SK-N-SH (cell line): ENCODE data around the gene DMD. TPM values are rescaled to one million over a fixed set of nuclear protein-coding genes. Genes with fewer than 3 reads are reported as not detected.
A peak's percentile ranks its signal among the peaks of the same experiment; 100 is the strongest.

Experiments used
- CTCF ChIA-PET: fragments of 300-600, 350-600 bp; formaldehyde crosslinking; extraction: SDS; loops from one replicate; lab custom pipeline; 2021; lab: Yijun Ruan, JAX
- POLR2A ChIA-PET: fragments of 350-600 bp; sonication (Branson Sonifier 250); formaldehyde crosslinking; extraction: SDS; loops from one replicate; lab custom pipeline; 2020; ENCODE audit warnings: antibody characterized with exemption, inconsistent platforms; lab: Yijun Ruan, JAX
- DNase-seq: peaks from one replicate; pipeline ENCODE4 v3.0.0; 2012
- H2AFZ ChIP-seq: fragments of 200-600 bp; sonication (generic); 2 replicates; pipeline ENCODE4 v1.8.1; 2016; ENCODE audit warnings: antibody characterized with exemption, mild to moderate bottlenecking, low read depth
- H3F3A ChIP-seq: fragments of 200-600 bp; sonication (generic); replicated peaks from 2 replicates; pipeline ENCODE3; 2016; ENCODE audit warnings: antibody characterized with exemption, mild to moderate bottlenecking; ENCODE audit not compliant: insufficient read depth
- H3K27ac ChIP-seq, 2 experiments: fragments of 200-500 bp in 1 of 2; fragments of 200-600 bp in 1 of 2; sonication (Bioruptor generic) in 1 of 2; sonication (generic), shearing (Covaris generic) in 1 of 2; 2 replicates each; pipeline versions ENCODE4 v1.5.1 to v1.6.1; 2014 to 2016; ENCODE audit warnings: low read depth in 2 of 2, inconsistent platforms in 1 of 2, low read length in 1 of 2, mild to moderate bottlenecking in 1 of 2, mixed read lengths in 1 of 2
- H3K27me3 ChIP-seq: fragments of 200-600 bp; sonication (generic), shearing (Covaris generic); 2 replicates; pipeline ENCODE4 v1.6.1; 2016; ENCODE audit warnings: mixed run types; ENCODE audit not compliant: insufficient read depth
- H3K36me3 ChIP-seq, 2 experiments: fragments of 200-500 bp in 1 of 2; fragments of 200-600 bp in 1 of 2; sonication (Bioruptor generic) in 1 of 2; sonication (generic) in 1 of 2; replicated peaks in 1 of 2; 2 replicates each; pipeline versions ENCODE3 to v1.5.1; 2014 to 2016; ENCODE audit warnings: low read length in 1 of 2, mild to moderate bottlenecking in 1 of 2; ENCODE audit not compliant: insufficient read depth in 2 of 2, control insufficient read depth in 1 of 2
- H3K4me1 ChIP-seq, 2 experiments: fragments of 200-500 bp in 1 of 2; fragments of 200-600 bp in 1 of 2; sonication (Bioruptor generic) in 1 of 2; sonication (generic), shearing (Covaris generic) in 1 of 2; 2 replicates each; pipeline versions ENCODE4 v1.5.1 to v1.6.1; 2014 to 2016; ENCODE audit warnings: low read depth in 1 of 2, low read length in 1 of 2, mixed run types in 1 of 2; ENCODE audit not compliant: insufficient read depth in 2 of 2, control insufficient read depth in 1 of 2
- H3K4me2 ChIP-seq: fragments of 200-600 bp; sonication (generic), shearing (Covaris generic); 2 replicates; pipeline ENCODE4 v1.6.1; 2017; ENCODE audit warnings: mixed run types
- H3K4me3 ChIP-seq, 2 experiments: fragments of 200-500 bp in 1 of 2; fragments of 200-600 bp in 1 of 2; sonication (Bioruptor generic) in 1 of 2; sonication (generic), shearing (Covaris generic) in 1 of 2; 2 replicates each; pipeline versions ENCODE4 v1.5.1 to v1.8.1; 2014 to 2016; ENCODE audit warnings: low read depth in 2 of 2, inconsistent platforms in 1 of 2, low read length in 1 of 2, mild to moderate bottlenecking in 1 of 2, mixed read lengths in 1 of 2, moderate library complexity in 1 of 2
- H3K79me2 ChIP-seq: fragments of 200-600 bp; sonication (generic); 2 replicates; pipeline ENCODE4 v1.8.1; 2017; ENCODE audit warnings: mild to moderate bottlenecking; ENCODE audit not compliant: insufficient read depth
- H3K9ac ChIP-seq: fragments of 200-600 bp; sonication (generic); 2 replicates; pipeline ENCODE4 v1.6.1; 2017; ENCODE audit warnings: mixed run types
- H3K9me2 ChIP-seq: fragments of 200-600 bp; sonication (generic); 2 replicates; pipeline ENCODE4 v1.6.1; 2017; ENCODE audit warnings: mixed run types
- H3K9me3 ChIP-seq: fragments of 200-600 bp; sonication (generic); 2 replicates; pipeline ENCODE4 v1.6.1; 2017; ENCODE audit warnings: mixed run types, mild to moderate bottlenecking, moderate library complexity
- H4K20me1 ChIP-seq: fragments of 200-600 bp; sonication (generic); 2 replicates; pipeline ENCODE4 v1.6.1; 2017; ENCODE audit warnings: mild to moderate bottlenecking, mixed run types; ENCODE audit not compliant: insufficient read depth
- GABPA ChIP-seq: IDR thresholded peaks from 2 replicates; pipeline ENCODE4 v1.4.0; 2012; ENCODE audit warnings: low read depth, mild to moderate bottlenecking
- JUND ChIP-seq: IDR thresholded peaks from 2 replicates; pipeline ENCODE4 v1.4.0; 2012
- MEF2A ChIP-seq: IDR thresholded peaks from 2 replicates; pipeline ENCODE4 v1.4.0; 2012; ENCODE audit warnings: low read depth, borderline replicate concordance
- NFIC ChIP-seq: IDR thresholded peaks from 2 replicates; pipeline ENCODE4 v1.4.0; 2012; ENCODE audit warnings: borderline replicate concordance
- SIN3A ChIP-seq: IDR thresholded peaks from 2 replicates; pipeline ENCODE4 v1.6.1; 2012; ENCODE audit warnings: low read depth, mild to moderate bottlenecking, low read length, moderate library complexity, borderline replicate concordance
- TAF1 ChIP-seq: IDR thresholded peaks from 2 replicates; pipeline ENCODE4 v1.6.1; 2012; ENCODE audit warnings: low read depth, mild to moderate bottlenecking, low read length, moderate library complexity, borderline replicate concordance
- TEAD4 ChIP-seq: IDR thresholded peaks from 2 replicates; pipeline ENCODE4 v1.4.0; 2012; ENCODE audit warnings: mild to moderate bottlenecking, borderline replicate concordance; ENCODE audit not compliant: insufficient read depth
- WGBS: methylation state at CpG from one replicate; pipeline ENCODE4 v1.1.6; 2017; ENCODE audit warnings: low lambda C conversion rate; 5-methylcytosine and 5-hydroxymethylcytosine counted together
- polyA plus RNA-seq, 3 experiments: library from polyadenylated mRNA; depleted of rRNA; stranded (reverse); fragments of >200 nt; gene quantifications; 2 replicates each; pipeline ENCODE4 v1.2.3, GENCODE V29; 2012
- TF ChIP-seq, protein P1 (sequence below): IDR thresholded peaks from 2 replicates; pipeline ENCODE4 v1.6.1; 2012; ENCODE audit warnings: mild to moderate bottlenecking, low read depth, low read length, moderate library complexity
- TF ChIP-seq, protein P2 (sequence below): fragments of 200-600 bp; sonication (generic); IDR thresholded peaks from 2 replicates; pipeline ENCODE4 v1.6.1; 2017; ENCODE audit warnings: antibody characterized with exemption, mild to moderate bottlenecking, moderate library complexity
- TF ChIP-seq, protein P3 (sequence below): IDR thresholded peaks from 2 replicates; pipeline ENCODE4; 2012
- TF ChIP-seq, protein P4 (sequence below): IDR thresholded peaks from 2 replicates; pipeline ENCODE4 v1.4.0; 2012; ENCODE audit warnings: low read depth, borderline replicate concordance
- TF ChIP-seq, protein P5 (sequence below): IDR thresholded peaks from 2 replicates; pipeline ENCODE4 v1.4.0; 2012; ENCODE audit warnings: low read depth, borderline replicate concordance

DMD gene
- polyA plus RNA-seq, 1 of the 3 experiments (the other 2 are of a cell fraction): 3.9 TPM

DNA sequence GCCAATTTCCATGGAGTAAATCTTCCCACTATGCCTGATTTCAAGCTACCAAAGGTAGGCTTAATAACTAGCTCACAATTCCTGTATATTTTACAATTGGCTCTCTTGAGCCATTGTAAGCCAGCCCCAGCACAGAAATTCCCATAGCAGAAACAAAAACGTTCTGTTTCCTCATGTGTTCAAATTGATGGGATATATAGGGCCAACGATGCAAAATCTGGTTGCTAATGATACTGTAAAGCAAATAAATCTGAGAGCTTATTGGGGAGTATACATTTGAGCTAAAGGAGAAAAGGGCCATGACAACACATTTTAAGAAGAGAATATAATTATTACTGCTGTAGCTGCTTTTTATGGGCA lies 1872.4 kb downstream of the DMD start:
- H3K36me3 ChIP-seq: no peaks in the 10 kb centered on the region
- CTCF ChIA-PET: interaction anchor here (0.7 to 1.4 kb wide), 2 partner anchors 14 to 23 kb away, joined by 3 read pairs; no protein-coding TSS in a partner anchor
- no peaks in the 10 kb centered on the region for H3F3A ChIP-seq
- no peaks in the 10 kb centered on the region for H3K9me3 ChIP-seq
- POLR2A ChIA-PET: no interaction called here
- no peaks in the 10 kb centered on the region for H3K9me2 ChIP-seq
- no peaks in the 10 kb centered on the region for H4K20me1 ChIP-seq
- H3K27ac ChIP-seq: peak overlapping the region in 1 of 2 experiments; percentile 33; a peak in 1 of 4 replicates
- H3K79me2 ChIP-seq: no peaks in the 10 kb centered on the region
- H3K9ac ChIP-seq: no peak overlapping the region
- DNase-seq: no peak
- no peaks in the 10 kb centered on the region for H3K4me1 ChIP-seq
- no peak overlapping the region for H2AFZ ChIP-seq
- no peak overlapping the region for H3K4me2 ChIP-seq
- H3K27me3 ChIP-seq: no peaks in the 10 kb centered on the region
- H3K4me3 ChIP-seq: no peak overlapping the region
- TF ChIP-seq JUND: no peak
- no peak for TF ChIP-seq MEF2A
- TF ChIP-seq NFIC: no peak
- TF ChIP-seq TEAD4: no peak
- TF ChIP-seq GABPA: no peak
- TF ChIP-seq, protein P1, sequence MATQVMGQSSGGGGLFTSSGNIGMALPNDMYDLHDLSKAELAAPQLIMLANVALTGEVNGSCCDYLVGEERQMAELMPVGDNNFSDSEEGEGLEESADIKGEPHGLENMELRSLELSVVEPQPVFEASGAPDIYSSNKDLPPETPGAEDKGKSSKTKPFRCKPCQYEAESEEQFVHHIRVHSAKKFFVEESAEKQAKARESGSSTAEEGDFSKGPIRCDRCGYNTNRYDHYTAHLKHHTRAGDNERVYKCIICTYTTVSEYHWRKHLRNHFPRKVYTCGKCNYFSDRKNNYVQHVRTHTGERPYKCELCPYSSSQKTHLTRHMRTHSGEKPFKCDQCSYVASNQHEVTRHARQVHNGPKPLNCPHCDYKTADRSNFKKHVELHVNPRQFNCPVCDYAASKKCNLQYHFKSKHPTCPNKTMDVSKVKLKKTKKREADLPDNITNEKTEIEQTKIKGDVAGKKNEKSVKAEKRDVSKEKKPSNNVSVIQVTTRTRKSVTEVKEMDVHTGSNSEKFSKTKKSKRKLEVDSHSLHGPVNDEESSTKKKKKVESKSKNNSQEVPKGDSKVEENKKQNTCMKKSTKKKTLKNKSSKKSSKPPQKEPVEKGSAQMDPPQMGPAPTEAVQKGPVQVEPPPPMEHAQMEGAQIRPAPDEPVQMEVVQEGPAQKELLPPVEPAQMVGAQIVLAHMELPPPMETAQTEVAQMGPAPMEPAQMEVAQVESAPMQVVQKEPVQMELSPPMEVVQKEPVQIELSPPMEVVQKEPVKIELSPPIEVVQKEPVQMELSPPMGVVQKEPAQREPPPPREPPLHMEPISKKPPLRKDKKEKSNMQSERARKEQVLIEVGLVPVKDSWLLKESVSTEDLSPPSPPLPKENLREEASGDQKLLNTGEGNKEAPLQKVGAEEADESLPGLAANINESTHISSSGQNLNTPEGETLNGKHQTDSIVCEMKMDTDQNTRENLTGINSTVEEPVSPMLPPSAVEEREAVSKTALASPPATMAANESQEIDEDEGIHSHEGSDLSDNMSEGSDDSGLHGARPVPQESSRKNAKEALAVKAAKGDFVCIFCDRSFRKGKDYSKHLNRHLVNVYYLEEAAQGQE: no peak
- TF ChIP-seq TAF1: no peak
- TF ChIP-seq SIN3A: no peak
- TF ChIP-seq, protein P2, sequence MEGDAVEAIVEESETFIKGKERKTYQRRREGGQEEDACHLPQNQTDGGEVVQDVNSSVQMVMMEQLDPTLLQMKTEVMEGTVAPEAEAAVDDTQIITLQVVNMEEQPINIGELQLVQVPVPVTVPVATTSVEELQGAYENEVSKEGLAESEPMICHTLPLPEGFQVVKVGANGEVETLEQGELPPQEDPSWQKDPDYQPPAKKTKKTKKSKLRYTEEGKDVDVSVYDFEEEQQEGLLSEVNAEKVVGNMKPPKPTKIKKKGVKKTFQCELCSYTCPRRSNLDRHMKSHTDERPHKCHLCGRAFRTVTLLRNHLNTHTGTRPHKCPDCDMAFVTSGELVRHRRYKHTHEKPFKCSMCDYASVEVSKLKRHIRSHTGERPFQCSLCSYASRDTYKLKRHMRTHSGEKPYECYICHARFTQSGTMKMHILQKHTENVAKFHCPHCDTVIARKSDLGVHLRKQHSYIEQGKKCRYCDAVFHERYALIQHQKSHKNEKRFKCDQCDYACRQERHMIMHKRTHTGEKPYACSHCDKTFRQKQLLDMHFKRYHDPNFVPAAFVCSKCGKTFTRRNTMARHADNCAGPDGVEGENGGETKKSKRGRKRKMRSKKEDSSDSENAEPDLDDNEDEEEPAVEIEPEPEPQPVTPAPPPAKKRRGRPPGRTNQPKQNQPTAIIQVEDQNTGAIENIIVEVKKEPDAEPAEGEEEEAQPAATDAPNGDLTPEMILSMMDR: no peak
- TF ChIP-seq, protein P3, sequence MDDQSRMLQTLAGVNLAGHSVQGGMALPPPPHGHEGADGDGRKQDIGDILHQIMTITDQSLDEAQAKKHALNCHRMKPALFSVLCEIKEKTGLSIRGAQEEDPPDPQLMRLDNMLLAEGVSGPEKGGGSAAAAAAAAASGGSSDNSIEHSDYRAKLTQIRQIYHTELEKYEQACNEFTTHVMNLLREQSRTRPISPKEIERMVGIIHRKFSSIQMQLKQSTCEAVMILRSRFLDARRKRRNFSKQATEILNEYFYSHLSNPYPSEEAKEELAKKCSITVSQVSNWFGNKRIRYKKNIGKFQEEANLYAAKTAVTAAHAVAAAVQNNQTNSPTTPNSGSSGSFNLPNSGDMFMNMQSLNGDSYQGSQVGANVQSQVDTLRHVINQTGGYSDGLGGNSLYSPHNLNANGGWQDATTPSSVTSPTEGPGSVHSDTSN: no peak
- TF ChIP-seq, protein P4, sequence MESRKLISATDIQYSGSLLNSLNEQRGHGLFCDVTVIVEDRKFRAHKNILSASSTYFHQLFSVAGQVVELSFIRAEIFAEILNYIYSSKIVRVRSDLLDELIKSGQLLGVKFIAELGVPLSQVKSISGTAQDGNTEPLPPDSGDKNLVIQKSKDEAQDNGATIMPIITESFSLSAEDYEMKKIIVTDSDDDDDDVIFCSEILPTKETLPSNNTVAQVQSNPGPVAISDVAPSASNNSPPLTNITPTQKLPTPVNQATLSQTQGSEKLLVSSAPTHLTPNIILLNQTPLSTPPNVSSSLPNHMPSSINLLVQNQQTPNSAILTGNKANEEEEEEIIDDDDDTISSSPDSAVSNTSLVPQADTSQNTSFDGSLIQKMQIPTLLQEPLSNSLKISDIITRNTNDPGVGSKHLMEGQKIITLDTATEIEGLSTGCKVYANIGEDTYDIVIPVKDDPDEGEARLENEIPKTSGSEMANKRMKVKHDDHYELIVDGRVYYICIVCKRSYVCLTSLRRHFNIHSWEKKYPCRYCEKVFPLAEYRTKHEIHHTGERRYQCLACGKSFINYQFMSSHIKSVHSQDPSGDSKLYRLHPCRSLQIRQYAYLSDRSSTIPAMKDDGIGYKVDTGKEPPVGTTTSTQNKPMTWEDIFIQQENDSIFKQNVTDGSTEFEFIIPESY: no peak
- TF ChIP-seq, protein P5, sequence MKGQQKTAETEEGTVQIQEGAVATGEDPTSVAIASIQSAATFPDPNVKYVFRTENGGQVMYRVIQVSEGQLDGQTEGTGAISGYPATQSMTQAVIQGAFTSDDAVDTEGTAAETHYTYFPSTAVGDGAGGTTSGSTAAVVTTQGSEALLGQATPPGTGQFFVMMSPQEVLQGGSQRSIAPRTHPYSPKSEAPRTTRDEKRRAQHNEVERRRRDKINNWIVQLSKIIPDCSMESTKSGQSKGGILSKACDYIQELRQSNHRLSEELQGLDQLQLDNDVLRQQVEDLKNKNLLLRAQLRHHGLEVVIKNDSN: no peak
- 39% methylated on average over 2 of the region's 2 CpGs for WGBS
